Omental fat pad (tissue), 4 donors: ENCODE data around the gene DALRD3. TPM values are rescaled to one million over a fixed set of nuclear protein-coding genes. Genes with fewer than 3 reads are reported as not detected.

Source experiments
- ATAC-seq: fragments of 150-250 bp; one replicate; pipeline ENCODE4 v1.9.1; 2016; ENCODE audit warnings: mild to moderate bottlenecking, moderate library complexity; ENCODE audit not compliant: low FRiP score
- DNase-seq: peaks from one replicate; pipeline ENCODE4 v3.0.0-alpha.2; 2019; ENCODE audit warnings: low spot score
- CTCF ChIP-seq, 3 donors: fragments of 450-650 bp; IDR thresholded peaks; one replicate each; pipeline ENCODE4 v1.5.1; 2016 to 2017; ENCODE audit warnings: antibody characterized with exemption in 3 of 3, mild to moderate bottlenecking in 3 of 3, moderate library complexity in 2 of 3
- total RNA-seq, 4 donors: library from RNA; depleted of rRNA; stranded (reverse); fragments of >200 nt; gene quantifications; one replicate each; pipeline ENCODE4 v1.1.0, GENCODE V29; 2016

DALRD3 gene
- total RNA-seq, 4 donors from 2014 or later = 15.3 to 36.9 (median 30.9) TPM

GRCh38 chr3:49005303-49005680, 13.1 kb downstream of the DALRD3 start:
- no peak for DNase-seq
- no peak for ATAC-seq
- no peak for TF ChIP-seq CTCF (IDR thresholded peaks at IDR 0.05)

DNA sequence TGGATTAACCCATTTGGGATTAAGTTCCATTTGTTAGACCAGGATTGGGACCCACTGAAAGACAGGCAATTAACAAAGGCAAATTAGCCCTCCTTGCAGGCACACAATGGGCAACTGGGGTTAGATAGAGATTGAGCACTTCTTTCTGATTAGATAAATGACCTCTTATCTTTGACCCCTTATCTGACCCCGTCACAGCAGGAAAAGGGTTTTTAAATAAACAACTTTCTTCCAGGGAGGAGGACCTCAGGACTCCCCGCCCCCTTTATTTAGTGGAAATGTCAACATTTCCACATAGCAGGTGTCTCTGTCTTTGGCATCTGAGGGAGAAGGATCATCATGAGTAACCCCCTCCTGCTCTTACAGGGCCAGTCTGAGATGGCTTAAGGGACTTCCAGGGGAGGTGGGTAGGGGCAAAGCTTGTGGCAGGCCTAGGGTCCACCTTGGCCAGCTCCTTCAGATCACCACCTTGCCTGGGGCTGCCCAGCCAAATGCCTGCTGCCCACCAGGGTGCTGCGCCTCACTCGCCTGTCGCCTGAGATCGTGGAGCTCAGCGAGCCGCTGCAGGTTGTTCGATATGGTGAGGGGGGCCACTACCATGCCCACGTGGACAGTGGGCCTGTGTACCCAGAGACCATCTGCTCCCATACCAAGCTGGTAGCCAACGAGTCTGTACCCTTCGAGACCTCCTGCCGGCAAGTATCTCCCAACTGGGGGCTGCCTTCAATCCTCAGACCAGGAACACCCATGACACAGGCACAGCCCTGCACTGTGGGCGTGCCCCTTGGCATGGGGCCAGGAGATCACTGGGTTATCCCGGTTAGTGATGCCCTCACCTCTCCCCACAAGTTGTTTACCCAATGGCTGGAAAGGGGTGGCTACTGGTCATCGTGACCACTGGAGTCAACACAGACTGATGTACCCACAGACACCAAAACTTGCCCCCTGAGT, 13.8 kb downstream of the DALRD3 start:
- ATAC-seq (no peak), DNase-seq (no peak)
- TF ChIP-seq CTCF (IDR thresholded peaks at IDR 0.05) = no peak

DNA sequence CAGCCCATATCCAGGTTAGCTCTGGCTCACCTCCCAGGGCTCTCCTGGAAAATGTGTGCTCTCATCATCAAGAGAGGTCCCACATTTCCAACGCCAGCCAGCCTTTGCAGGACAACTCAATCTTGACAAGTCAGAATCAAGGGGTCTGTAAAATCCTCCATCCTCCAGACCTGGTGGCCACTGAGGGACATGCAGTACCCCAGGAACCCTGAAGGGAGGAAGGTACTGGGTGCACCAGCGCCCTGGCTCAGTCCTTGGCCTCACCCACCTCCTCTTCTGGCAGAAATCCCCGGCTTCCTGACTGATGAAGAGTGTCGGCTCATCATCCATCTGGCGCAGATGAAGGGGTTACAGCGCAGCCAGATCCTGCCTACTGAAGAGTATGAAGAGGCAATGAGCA, 17.2 kb downstream of the DALRD3 start:
- DNase-seq = no peak
- ATAC-seq = no peak
- no peak for TF ChIP-seq CTCF (IDR thresholded peaks at IDR 0.05)

- ATAC-seq = no peak
- TF ChIP-seq CTCF (IDR thresholded peaks at IDR 0.05) = no peak
Measured at GRCh38 chr3:48999085-48999858, 19.1 kb downstream of the DALRD3 start.

DNA sequence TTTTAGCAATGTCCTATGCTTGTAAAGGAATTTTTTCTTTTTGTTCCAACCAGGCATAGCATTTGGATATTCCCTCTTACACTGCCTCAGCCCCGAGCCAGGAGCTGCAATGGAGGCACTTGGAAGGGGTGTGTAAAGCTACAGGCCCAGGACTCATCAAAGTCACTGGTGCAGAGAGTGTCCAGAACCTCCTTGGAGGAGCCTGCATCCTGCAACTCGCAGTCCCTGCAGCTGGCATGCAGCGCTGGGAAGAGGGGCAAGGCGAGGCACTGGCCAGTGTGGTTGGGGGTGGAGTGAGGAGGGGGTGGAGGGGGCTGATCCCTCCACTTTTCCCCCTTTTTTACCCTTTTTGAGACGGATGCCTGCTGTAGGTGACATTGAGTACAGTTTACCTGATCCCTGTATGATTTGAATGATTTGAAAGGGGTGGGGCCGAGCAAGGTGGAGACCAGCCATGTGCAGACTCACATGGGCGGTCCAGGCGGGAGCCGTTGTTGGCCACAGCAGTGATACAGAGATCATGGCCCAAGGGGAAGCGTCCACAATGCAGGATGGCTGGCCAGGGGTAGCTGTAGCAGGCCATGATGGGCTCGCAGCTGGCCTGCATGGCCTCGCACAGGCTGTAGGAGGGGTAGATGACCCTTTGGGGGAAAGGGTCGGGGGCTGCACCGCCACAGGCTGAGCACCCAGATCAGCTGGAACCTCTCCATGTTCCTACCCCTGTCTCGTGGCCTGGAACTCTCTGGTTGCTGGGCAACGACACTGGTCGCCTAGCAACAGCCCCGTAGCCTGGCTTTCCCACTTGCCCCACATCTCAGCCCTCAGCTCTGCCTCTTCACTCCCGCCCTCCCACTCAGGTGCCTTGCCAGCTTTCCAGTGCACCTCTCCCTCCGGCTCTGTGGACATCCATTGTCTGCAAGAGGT, 20.4 kb downstream of the DALRD3 start:
- ATAC-seq (no peak), DNase-seq (no peak)
- TF ChIP-seq CTCF (IDR thresholded peaks at IDR 0.05) = no peak

More at GRCh38 chr3:48999085-48999858, 19.1 kb downstream of the DALRD3 start:
- DNase-seq = no peak

DNA sequence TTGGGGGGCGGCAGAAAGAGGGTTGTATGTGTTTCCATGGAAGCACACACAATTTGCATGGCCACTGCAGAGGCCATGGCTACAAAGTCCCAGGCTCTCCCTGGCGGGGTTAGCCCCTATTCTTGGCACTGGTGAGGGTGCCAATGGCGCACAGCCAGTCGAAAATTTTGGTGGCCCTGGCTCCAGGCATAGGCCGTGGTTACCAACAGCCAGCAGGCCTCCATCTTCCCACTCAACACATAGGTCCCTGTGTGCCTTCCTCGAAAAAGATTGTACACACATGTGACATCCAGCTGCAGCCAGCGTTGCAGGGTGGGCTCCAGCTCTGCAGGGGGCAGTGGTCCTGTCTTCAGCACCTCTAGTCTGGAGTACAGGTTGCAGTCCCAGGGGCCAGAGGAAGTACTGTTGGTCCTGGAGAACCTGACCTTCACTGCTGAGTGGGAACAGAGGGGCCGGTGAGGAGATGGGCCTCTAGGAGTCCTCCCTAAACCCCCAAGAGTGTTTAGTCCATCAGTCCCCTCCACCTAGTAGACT, 21.2 kb downstream of the DALRD3 start:
- ATAC-seq = no peak

More for the DNA sequence above, 21.2 kb downstream of the DALRD3 start:
- no peak for TF ChIP-seq CTCF (IDR thresholded peaks at IDR 0.05)
- DNase-seq = no peak
